ENCODE results near the gene ANKS3.

- TF ChIP-seq CTCF (conservative IDR thresholded peaks at IDR 0.05; ENCODE audit: low read depth, low read length) (no peak), EZH2 (IDR thresholded peaks at IDR 0.05; ENCODE audit: low read length, unreplicated experiment) (no peak)
Measured at GRCh38 chr16:4683255-4684057, 50.6 kb downstream of the ANKS3 start.

All from PC-3 (cell line).